ENCODE data around the gene MYOZ1.
A peak's percentile ranks its signal among the peaks of the same experiment; 100 is the strongest.

GRCh38 chr10:73644015-73644743 lies 2.9 kb upstream of the MYOZ1 start:
- TF ChIP-seq CEBPB (IDR thresholded peaks at IDR 0.05; ENCODE audit: low read depth) = no peak
- TF ChIP-seq CTCF (IDR thresholded peaks at IDR 0.05 in 2 of 3, conservative IDR thresholded peaks at IDR 0.05 in 1 of 3; ENCODE audit: borderline replicate concordance in 1 of 3, insufficient read depth in 1 of 3, low read depth in 2 of 3, low read length in 2 of 3) = peak; percentile 75 to 93 (median 87)
- no peak for TF ChIP-seq POLR2AphosphoS5 (IDR thresholded peaks at IDR 0.05; ENCODE audit: low read depth, low read length)
- peak; percentile 99 for TF ChIP-seq RAD21 (IDR thresholded peaks at IDR 0.05; ENCODE audit: low read depth)
- TF ChIP-seq MAX (IDR thresholded peaks at IDR 0.05) = no peak
- TF ChIP-seq POLR2A (IDR thresholded peaks at IDR 0.05; ENCODE audit: borderline replicate concordance, extremely low read depth, insufficient read depth, insufficient read length) = no peak
- TF ChIP-seq TCF7L2 (IDR thresholded peaks at IDR 0.05; ENCODE audit: borderline replicate concordance, extremely low read depth, insufficient read depth, insufficient read length) = no peak
